Sciatic nerve (tissue), 2 donors: ENCODE results near the gene SPTBN4. TPM values are rescaled to one million over a fixed set of nuclear protein-coding genes. Genes with fewer than 3 reads are reported as not detected.
"Not testable (repeated sequence)": the region's sequence is repeated elsewhere in the genome, so short reads cannot be mapped to it uniquely, and the experiment has no call there.

Source experiments
- ATAC-seq: fragments of 200-7000 bp; cut with Tn5 transposase; one replicate; pipeline ENCODE4 v1.9.1; 2020; ENCODE audit warnings: mild to moderate bottlenecking, moderate library complexity
- DNase-seq: peaks from one replicate; pipeline ENCODE4 v3.0.0-alpha.2; 2020; ENCODE audit warnings: low spot score
- intact Hi-C: fragments of 100-400 bp; cut with DNase I; formaldehyde crosslinking; loops from one replicate; pipeline ENCODE4 v1.14.2; 2022
- total RNA-seq: library from RNA; stranded (reverse); fragmentation: NEBNext Ultra II Directional; extraction: Animal tissue kit (Norgen Biotek cat#: 25700); gene quantifications from one replicate; pipeline ENCODE4 v1.2.1, GENCODE V29; 2021
- donor health status: DM: no; HTN: no; CAD: no.
- donor health status: DM: no; HTN: no; CAD: no.

Gene SPTBN4
- total RNA-seq, 1 donor from 2014 or later = 20.9 TPM

- no peak for ATAC-seq
- intact Hi-C loops = no loop called here
- no peak for DNase-seq
These were observed 122.2 kb downstream of the SPTBN4 start for GRCh38 chr19:40588926-40589569.

DNA sequence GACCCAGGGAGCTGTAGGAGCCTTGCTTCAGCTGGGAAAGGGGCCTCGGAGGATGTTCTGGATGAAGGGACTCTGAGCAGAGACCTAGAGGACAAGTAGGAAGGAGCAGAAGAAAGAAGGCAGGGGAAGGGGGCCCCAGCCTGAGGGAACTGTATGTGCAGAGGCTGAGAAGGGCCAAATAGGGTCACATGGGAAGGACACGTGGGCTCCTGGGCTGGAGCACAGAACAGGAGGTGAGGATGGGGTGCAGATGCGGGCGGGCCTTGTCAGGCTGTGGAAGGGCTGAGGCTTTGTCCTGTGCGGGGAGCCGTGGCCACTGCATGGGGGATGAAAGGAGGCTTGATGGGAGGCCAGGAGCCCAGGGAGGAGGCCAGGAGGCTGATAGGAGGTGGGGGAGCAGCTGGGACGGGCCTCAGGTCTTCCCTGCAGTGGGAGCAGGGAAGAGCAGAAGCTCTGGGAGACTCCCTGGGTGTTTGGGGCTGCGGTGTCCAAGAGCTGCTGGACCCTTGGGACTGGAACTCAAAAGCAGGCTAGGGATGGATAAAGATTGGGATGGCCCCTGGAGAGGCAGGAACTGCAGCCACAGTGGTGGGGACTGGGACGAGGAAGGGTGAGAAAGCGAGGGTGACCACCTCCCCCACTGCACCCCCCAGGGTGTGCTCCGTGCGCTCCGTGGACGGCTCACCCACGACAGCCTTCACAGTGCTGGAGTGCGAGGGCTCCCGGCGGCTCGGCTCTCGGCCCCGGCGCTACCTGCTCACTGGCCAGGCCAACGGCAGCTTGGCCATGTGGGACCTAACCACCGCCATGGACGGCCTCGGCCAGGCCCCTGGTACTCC lies 123.0 kb downstream of the SPTBN4 start:
- intact Hi-C loops = loop anchor here (10.0 kb wide), 1 partner anchor 65 kb away; no protein-coding TSS in a partner anchor
- ATAC-seq (no peak), DNase-seq (no peak)

DNA sequence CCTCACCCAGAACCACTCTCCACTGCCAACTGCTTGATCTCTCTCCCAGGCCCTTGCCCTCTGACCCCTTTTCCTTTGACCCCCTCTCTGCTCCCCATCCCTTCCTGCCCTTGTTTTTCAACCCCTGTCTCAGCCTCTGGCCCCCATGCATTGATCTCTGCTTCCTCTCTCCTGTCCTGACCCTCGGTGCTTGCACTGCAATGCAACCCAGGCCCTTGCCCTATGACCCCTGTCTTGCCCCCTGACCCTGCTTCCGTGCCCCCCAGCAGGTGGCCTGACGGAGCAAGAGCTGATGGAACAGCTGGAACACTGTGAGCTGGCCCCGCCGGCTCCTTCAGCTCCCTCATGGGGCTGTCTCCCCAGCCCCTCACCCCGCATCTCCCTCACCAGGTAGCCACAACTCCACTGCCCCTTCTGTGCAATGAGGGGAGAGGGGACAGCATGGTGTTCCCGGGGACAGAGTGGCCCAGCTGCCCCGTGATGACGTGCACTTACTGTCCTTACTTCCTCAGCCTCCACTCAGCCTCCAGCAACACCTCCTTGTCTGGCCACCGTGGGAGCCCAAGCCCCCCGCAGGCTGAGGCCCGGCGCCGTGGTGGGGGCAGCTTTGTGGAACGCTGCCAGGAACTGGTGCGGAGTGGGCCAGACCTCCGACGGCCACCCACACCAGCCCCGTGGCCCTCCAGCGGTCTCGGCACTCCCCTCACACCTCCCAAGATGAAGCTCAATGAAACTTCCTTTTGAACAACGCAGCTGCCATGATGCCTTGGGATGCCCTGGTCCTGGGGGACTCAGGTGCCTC lies 123.9 kb downstream of the SPTBN4 start:
- no peak for DNase-seq
- intact Hi-C loops = loop anchor here (10.0 kb wide), 1 partner anchor 66 kb away; no protein-coding TSS in a partner anchor
- no peak for ATAC-seq

- not testable (repeated sequence) for DNase-seq, ATAC-seq
- intact Hi-C loops = loop anchor here (10.0 kb wide), 1 partner anchor 67 kb away; no protein-coding TSS in a partner anchor
These were observed 124.9 kb downstream of the SPTBN4 start for GRCh38 chr19:40591724-40592123.

- intact Hi-C loops = loop anchor here (10.0 kb wide), 1 partner anchor 67 kb away; no protein-coding TSS in a partner anchor
These were observed 125.4 kb downstream of the SPTBN4 start for GRCh38 chr19:40592170-40592569.

GRCh38 chr19:40594255-40594654 lies 127.5 kb downstream of the SPTBN4 start:
- ATAC-seq (no peak), DNase-seq (no peak)
- intact Hi-C loops = loop anchor here (10.0 kb wide), 1 partner anchor 69 kb away; no protein-coding TSS in a partner anchor

More at GRCh38 chr19:40592170-40592569, 125.4 kb downstream of the SPTBN4 start:
- ATAC-seq (no peak), DNase-seq (no peak)

DNA sequence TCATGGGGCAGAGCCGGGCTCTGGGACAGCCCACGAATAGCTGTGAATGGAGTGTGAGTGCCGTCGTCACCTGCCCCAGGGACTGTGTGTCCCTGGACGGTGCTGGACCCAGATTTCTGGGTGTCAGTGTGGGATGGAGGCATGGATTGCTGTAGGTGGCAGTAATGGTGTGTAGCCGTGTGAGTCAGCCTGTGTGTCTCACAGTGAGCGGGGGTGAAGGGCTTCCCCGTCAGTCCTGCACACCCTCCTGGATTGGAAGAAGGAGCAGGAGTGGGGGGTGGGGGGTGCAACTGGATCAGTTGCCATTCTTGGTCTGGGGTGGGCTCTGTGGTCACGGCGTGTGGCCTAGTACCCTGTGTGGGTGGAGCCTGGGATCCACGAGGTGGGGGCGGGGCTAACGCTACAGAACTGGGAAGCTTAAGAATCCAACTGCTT lies 127.9 kb downstream of the SPTBN4 start:
- ATAC-seq (no peak), DNase-seq (no peak)
- intact Hi-C loops = loop anchor here (5.0 to 10.0 kb wide), 2 partner anchors 70 to 287 kb away; no protein-coding TSS in a partner anchor

GRCh38 chr19:40596608-40597328 lies 130.0 kb downstream of the SPTBN4 start:
- intact Hi-C loops = loop anchor here (5.0 to 10.0 kb wide), 2 partner anchors 72 to 289 kb away; no protein-coding TSS in a partner anchor
- DNase-seq (peak; percentile 80), ATAC-seq (no peak)

GRCh38 chr19:40597329-40597838 lies 130.6 kb downstream of the SPTBN4 start:
- DNase-seq = no peak
- no peak for ATAC-seq
- intact Hi-C loops = loop anchor here (5.0 to 10.0 kb wide), 2 partner anchors 73 to 290 kb away; no protein-coding TSS in a partner anchor

DNA sequence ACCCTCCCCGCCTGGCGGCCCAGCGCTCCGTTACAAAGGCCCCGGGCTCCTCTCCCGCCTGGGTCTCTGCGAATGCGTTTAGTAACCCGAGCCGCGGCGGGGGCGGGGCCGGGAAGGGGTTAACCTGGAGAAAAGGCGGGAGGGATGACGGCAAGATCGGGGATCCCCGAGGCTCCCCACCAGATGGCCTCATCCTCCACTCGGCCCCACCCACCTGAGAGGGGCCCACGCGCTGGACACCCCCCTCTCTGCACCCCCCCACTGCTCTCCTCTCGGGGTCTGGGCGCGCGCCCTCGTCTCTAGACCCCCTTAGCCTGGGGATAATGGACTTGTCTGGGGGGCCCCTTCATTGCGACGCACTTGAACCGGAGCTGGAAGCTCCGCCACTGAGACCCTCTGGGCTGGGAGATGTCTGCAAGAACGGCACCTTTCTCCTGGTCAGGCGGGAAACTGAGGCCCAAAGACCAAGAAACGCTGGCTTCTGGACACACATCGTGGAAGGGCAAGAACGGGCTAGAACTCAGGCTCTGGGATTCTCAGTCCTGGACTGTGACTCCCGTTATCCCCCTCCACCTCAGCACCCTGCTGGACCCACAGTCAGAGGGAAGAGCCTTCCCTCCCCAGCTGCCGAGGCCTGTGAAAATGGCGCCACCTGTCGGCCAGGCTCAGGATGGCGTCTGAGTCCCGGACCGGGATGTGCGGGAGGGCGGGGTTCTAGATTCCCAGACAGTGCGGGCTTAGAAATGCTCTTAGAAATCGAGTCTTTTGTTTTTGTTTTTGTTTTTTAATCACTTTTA lies 131.5 kb downstream of the SPTBN4 start:
- DNase-seq = peak; percentile 94
- peak; percentile 71 for ATAC-seq
- intact Hi-C loops = loop anchor here (5.0 to 10.0 kb wide), 2 partner anchors 74 to 291 kb away; no protein-coding TSS in a partner anchor

DNA sequence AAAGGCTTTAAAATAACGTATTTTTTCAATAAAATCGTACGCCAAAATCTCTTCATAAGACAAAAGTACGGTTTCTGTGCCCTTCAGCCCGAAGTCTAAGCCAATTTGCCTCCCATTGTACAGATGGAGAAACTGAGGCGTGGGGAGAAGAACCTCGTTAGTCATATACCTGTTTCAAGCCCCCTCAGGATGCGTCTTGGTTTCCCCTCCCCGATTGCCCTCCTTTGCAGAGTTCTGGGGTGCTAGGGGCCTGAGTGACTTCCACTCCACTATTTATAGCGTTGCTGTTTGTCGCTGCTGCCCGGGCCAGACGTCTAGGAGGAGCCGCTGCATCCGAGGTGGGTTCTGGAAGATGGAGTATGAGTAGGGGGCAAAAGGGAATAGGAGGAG lies 132.1 kb downstream of the SPTBN4 start:
- DNase-seq = no peak
- no peak for ATAC-seq
- intact Hi-C loops = loop anchor here (5.0 to 10.0 kb wide), 2 partner anchors 74 to 292 kb away; no protein-coding TSS in a partner anchor

- no peak for ATAC-seq
These were observed 132.6 kb downstream of the SPTBN4 start for GRCh38 chr19:40599331-40599901.

DNA sequence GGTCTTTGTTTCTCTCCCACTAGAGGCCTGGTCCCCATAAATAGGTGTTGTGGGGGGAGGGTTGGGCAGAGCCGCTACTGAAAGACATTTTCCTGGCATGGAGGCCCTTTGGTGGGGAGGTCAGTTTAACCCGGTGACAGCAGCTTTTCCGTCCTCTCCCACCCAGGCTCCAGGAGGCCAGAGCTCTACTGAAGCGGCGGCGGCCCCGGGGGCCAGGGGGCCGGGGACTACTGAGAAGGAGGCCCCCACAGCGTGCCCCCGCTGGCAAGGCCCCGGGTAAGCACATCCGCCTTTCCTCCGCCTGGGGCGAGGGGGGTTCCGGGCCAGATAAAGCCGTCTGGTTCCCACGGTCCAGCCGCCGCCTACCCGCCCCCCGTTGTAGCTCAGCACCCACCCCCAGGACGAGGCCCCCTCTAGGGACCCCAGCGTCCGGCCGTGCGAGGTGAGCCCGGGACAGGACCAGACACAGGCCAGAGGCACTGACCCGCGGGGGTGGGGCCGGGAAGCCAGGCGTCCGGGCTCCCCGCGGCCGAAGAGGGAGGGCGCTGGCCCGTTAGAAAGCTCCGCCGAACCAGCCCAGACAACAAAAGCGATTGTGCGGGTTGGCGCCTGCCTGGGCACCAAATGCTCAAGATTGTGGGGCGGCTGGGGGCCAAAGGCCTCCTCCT lies 133.2 kb downstream of the SPTBN4 start:
- DNase-seq (peak; percentile 80), ATAC-seq (no peak)
- intact Hi-C loops = loop anchor here (5.0 to 10.0 kb wide), 2 partner anchors 75 to 293 kb away; no protein-coding TSS in a partner anchor

More at GRCh38 chr19:40599331-40599901, 132.6 kb downstream of the SPTBN4 start:
- intact Hi-C loops = loop anchor here (5.0 to 10.0 kb wide), 2 partner anchors 75 to 292 kb away; no protein-coding TSS in a partner anchor
- no peak for DNase-seq

DNA sequence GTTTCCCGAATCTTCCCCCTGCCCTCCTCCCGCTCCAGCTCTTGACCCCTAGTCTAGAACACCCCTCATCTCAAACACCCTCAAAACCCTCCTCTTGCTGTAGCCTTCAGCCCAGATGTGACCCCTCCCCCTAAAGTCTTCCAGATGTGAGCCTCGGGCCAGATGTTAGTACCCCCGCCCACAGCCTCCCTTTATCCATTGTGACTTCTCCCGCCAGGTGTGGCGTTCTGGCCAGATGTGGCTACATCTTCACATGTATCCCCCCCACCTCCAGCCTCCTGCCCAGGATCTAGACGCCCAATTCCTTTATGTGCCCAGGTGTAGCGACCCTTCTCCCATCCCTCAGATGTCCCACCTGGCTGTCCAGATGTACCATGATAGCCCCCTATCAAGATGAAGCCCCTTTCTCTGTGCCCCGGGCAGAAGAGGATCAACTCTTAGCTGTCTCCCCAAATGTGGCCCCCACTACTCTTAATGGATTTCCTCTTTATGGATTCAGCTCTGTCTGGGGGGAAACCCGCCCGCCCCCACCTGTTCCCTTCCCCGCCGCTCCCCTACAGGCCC lies 133.9 kb downstream of the SPTBN4 start:
- ATAC-seq (no peak), DNase-seq (no peak)
- intact Hi-C loops = no loop called here

DNA sequence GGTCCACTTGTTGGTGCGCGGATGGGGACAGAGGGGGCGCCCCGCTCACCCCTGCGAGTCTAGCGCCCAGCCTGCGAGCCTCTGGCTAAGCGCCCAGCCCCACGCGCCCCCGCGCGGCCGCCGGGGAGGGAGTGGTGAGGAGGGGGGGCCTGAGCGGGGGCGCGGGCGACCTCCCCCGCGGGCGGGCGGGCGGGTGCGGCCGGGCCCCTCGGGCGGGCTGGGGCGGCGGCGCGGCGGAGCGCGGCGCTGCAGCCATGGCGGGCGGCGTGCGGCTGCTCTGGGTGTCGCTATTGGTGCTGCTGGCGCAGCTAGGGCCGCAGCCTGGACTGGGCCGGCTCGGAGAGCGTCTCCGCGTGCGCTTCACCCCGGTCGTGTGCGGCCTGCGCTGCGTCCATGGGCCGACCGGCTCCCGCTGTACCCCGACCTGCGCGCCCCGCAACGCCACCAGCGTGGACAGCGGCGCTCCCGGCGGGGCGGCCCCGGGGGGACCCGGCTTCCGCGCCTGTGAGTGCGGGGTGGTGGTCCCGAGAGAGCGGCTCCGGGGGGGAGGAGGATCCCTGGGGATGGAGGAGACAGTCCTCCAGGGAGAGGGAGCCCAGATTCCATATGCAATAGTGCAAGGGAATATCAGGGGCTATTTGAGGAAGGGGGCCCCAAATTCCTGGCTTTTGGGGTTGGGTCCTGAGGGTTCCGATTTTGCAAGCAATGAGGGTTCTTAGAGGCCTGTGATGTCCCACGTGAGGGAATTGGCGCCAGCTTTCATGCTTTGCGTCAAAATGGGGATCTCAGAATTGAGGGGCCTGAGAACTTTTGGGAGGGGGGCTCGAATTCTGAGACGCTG lies 134.6 kb downstream of the SPTBN4 start, which contains the start of gene LTBP4:
Gene LTBP4 (plus strand): TSS at position 236 of the 841 bp plus-strand sequence. CDS start 19 bp downstream, at position 255.
- intact Hi-C loops = no loop called here
- DNase-seq (peak; percentile 87), ATAC-seq (no peak)
